ENCODE measurements around the gene NLGN1.

Gene NLGN1

GRCh38 chr3:174335324-174335723 lies 937.8 kb downstream of the NLGN1 start:
- DNase-seq (ENCODE audit: low read depth), result no peak

- DNase-seq (ENCODE audit: low read depth), result no peak
Measured at GRCh38 chr3:174335910-174336309, 938.4 kb downstream of the NLGN1 start.

All from stimulated activated CD8-positive, alpha-beta memory T cell treated with anti-CD3 and anti-CD28 coated beads, Interleukin-12 subunit alpha, Interleukin-12 subunit beta, amount 100 ng/mL, for 1 hour (primary cell).